Esophagus muscularis mucosa (tissue), 4 donors: ENCODE data around the gene MYH14.

Experiments used
- EP300 ChIP-seq: sonication (generic); formaldehyde crosslinking; IDR thresholded peaks from one replicate; pipeline ENCODE4 v1.6.1; 2017; ENCODE audit warnings: antibody characterized with exemption
- POLR2A ChIP-seq: fragments of 450-650 bp; IDR thresholded peaks from one replicate; pipeline ENCODE4 v1.6.1; 2017; ENCODE audit warnings: antibody characterized with exemption, moderate library complexity, mild to moderate bottlenecking, low read depth
- TF ChIP-seq, protein P1 (sequence below), 3 experiments: fragments of 200-600 bp in 2 of 3; fragments of 450-650 bp in 1 of 3; sonication (generic) in 2 of 3; IDR thresholded peaks; one replicate each; pipeline ENCODE4 v1.5.1; 2017 to 2019; ENCODE audit warnings: antibody characterized with exemption in 3 of 3, mild to moderate bottlenecking in 2 of 3, moderate library complexity in 1 of 3

GRCh38 chr19:50174100-50174793 is 29.2 kb upstream of the MYH14 start:
- TF ChIP-seq, protein P1, sequence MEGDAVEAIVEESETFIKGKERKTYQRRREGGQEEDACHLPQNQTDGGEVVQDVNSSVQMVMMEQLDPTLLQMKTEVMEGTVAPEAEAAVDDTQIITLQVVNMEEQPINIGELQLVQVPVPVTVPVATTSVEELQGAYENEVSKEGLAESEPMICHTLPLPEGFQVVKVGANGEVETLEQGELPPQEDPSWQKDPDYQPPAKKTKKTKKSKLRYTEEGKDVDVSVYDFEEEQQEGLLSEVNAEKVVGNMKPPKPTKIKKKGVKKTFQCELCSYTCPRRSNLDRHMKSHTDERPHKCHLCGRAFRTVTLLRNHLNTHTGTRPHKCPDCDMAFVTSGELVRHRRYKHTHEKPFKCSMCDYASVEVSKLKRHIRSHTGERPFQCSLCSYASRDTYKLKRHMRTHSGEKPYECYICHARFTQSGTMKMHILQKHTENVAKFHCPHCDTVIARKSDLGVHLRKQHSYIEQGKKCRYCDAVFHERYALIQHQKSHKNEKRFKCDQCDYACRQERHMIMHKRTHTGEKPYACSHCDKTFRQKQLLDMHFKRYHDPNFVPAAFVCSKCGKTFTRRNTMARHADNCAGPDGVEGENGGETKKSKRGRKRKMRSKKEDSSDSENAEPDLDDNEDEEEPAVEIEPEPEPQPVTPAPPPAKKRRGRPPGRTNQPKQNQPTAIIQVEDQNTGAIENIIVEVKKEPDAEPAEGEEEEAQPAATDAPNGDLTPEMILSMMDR (IDR thresholded peaks at IDR 0.05): no peak
- TF ChIP-seq POLR2A (no peak), EP300 (no peak)
